ENCODE measurements around the gene CIRBP.

- TF ChIP-seq MAX (IDR thresholded peaks at IDR 0.05) (no peak), YY1 (IDR thresholded peaks at IDR 0.05; ENCODE audit: low read depth) (no peak), CEBPB (IDR thresholded peaks at IDR 0.05) (no peak)
Observed at GRCh38 chr19:1234955-1235380, 34.2 kb upstream of the CIRBP start.

All from Ishikawa (cell line).